NCI-H2029 (cell line): ENCODE measurements around the gene MOCS2.

Source experiments
- DNase-seq: peaks from one replicate; lab custom pipeline; 2025; lab: John Stamatoyannopoulos, UW

MOCS2 gene

DNA sequence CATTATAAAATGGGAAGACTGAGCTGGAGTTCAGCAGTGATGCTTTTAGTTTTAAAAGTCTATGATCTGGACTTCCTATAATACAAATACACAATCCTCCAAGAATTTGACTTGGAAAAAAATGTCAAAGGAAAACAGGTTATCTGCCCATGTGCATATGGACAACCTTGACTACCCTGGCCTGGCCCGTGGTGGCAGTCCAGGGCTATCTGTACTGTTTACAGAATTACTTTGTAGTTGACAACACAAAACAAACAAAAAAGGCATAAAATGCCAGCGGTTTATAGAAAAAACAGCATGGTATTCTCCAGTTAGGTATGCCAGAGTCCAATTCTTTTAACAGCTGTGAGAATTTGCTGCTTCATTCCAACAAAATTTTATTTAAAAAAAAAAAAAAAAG lies 17.3 kb downstream of the MOCS2 start:
- DNase-seq = no peak

DNA sequence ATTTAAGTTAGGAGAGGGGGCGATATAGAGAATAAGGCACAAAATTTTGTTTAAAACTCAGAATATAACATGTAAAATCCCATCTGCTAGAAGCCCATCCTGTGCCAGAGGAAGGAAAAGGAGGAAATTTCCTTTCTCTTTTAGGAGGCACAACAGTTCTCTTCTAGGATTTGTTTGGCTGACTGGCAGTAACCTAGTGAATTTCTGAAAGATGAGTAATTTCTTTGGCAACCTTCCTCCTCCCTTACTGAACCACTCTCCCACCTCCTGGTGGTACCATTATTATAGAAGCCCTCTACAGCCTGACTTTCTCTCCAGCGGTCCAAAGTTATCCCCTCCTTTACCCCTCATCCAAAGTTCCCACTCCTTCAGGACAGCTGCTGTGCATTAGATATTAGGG lies 18.3 kb downstream of the MOCS2 start:
- DNase-seq = no peak

DNA sequence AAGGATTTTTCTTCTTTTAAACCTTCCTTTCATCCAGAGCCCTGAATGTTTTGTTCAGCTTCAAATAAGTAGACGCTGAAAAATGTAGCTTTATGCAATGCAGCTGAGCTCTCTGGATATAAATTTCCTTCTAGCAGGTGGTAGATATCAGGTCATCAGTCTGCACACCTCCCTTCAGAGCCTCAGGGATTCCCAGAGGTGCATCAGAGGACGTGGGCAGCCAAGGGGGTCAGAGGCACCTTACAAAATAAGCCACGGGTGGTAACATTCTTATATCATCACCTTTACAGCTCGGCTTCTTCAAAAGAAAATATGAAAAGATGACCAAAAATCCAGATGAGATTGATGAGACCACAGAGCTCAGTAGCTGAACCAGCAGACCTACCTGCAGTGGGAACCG lies 19.3 kb downstream of the MOCS2 start:
- DNase-seq = no peak

DNA sequence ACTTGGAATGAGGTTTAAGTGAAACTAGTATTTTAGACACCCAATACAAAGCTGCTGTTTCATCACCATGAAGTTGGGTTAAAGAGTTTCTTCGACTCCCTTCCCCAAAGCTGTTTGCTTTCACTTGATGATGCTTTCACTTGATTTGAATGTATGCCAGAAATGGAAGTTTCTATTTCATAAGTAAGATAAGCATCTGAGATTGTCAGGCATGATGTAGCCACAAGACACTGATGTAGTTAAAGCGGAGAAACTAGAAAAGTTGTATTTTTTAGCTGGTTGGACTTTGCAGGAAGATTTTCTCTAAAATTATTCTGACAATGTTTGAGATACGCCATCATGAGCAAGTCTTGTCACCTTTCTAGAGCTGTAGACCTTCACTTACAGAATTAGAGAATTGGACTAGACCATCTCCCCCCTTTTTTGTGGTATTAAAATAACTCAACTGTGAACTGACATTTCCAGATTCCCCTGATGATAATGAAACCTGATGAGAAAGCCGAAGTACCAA lies 20.0 kb downstream of the MOCS2 start:
- DNase-seq = no peak

DNA sequence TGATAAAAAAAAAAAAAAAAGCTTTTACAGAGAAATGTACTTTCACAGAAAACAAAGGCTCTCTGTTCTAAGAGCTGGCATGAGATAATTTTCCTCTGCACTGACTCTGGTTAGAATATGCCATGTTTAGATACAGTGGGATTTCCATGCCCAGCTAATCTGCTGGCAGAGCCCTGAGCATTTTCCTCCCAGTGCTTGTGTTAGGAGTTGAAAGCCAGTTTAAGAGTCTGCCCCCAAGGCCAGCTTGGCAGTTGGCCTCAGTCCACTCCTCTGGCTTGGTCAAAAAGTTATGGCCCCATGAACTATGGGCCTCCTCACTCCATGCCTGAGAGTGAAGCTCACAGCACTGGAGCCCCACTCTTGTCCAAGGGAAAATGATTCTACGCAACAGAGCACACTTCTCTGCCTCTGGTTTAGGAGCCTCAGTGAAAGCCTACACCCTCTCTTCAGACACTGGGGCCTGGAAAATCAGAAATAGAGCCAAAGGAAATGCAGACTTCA lies 21.9 kb downstream of the MOCS2 start:
- DNase-seq = no peak

DNA sequence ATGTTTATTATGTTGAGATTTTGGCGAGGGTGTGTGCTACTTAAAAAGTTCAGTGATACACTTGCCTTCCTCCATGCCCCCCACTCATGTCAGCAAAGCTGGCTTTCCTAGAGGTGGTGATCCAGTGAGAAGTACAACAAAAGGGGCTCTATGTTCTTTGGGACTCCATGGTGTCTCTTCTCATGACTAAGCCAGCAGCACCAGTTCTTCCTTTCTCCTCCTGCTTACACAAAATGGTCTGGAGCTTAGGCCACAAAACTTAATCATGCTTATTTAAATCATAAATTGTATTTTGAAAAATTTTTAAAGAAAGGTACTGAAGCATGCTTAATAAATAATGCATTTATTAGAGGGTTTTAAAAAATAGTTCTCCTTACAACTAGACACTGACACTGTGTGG lies 22.4 kb downstream of the MOCS2 start:
- no peak for DNase-seq

DNA sequence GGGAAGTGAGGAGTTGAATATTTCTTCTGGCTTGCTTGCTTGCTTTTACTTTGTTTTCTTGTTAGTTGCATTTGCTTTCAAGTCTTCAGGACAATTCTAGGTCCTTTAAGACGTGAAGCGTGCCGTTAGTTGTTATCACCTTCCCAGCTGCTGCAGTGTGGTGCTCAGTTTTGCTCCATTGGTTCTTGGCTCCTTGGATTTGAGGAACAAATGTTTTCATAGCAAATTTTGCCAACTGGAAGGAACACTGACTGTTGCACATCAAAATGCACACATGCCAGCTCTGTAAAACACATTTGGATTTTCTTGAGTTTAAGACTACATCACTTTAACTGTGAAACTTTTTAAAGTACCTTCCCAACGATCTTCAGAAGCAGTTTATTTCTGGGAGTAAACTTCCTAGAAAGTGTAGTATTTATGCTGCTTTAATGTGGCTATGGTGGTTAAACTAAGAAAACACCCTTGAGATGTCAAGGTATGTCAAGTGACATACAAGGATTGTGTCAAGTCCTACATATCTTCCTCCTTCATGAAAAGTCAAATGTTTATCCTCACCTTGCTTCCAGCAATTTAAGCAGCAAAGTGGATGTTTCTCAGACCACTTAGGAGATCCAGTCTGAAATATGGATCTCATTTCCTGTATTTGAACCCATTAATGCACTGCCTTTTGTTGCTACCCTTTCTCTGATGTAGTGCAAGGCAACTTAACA lies 24.9 kb downstream of the MOCS2 start:
- DNase-seq = no peak

DNA sequence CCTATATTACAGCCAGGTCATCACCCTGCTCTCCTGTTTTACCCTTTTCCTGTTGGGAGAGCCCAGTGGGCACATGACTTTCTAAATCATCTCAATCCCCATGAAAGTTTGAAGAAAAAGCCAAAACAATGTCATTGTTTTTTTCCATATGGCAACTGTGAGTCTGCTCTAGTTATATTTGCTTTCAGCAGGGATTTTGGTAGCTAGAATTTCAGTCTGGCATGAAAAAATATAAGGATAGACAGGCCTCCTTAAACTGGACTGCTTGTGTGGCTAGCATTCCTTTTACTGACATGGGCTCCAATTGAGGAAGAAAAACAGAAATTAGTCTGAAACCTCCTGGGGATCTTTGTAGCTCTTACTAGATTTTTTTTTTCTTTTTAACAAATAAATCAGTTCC lies 25.6 kb downstream of the MOCS2 start:
- no peak for DNase-seq

DNA sequence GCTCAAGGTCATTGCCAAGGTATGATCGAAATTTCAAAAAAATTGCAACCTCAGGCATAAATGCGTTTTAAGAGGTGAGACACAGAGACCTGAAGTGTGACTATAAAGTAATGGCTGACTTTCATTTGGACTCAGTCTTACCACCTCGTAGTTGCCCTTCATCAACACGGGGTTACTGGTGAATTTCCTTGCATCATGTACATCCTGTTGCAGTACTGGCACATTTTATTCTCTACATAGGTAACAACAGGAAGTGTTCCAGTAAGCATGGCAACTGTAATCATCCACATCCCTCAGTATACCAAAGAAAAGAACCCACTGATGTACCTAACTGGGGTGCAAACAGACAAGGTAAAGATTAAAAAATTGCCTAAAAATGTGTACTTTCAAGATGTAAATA lies 29.3 kb downstream of the MOCS2 start:
- DNase-seq = no peak

DNA sequence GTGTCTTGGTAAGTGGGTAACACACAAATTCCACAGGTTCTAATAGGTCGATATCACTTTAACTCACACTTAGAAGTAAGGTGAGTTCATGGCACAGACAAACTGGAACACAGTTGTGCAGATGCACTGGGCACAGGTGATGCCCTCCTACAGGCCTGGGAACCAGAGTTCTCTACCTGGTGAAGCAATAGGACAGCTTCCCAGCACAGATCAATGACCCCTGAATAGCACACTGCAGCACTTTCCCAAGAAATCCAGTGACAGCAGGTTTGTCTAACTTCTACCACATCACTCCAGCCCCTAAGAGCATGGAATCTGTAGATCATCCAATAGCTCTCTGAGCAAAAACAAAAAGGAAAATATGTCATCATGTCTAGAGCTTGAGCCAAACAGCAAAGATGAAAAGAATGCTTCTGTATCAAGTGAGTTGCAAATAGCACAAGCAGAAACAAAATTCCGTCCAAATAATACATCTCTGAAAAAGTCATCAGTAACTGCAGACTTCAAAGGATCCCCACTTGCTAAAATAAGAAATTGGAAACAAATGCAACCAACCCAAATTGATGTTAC lies 33.5 kb downstream of the MOCS2 start:
- no peak for DNase-seq

DNA sequence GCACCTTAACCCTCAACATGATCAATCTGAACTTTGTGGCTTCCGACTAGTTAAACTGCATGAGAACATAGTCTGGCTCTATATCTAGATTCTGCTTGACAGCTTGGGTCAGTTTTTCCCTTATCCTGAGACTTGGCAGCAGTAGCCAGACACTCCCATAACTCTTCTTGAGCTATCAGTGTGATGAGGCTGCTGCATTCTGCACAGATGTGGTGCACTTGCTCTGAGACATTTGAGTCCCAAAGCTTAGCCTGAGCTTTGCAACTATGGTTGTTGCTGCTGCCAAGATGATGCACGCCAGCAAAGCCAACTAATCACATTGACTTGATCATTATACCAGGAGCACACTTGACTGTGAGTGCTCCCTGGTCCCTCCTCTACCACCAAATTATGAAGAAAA lies 36.2 kb downstream of the MOCS2 start:
- no peak for DNase-seq

DNA sequence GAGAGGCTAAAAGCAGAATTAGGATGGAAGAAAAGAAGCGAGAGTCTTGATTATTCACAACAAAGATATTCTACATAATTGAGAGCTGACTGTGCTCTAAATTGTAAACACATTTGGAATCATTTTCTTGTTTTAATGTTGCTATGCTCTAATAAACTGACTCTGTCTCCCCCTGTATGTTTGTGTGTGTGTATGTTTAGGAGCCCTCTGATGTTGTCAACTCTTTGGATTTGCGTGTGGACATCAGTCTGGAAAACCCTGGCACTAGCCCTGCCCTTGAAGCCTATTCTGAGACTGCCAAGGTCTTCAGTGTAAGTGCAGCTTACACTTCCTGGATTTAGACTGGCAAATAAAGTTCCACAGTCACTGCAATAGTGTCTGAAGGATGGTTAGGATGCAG lies 37.8 kb downstream of the MOCS2 start:
- no peak for DNase-seq

DNA sequence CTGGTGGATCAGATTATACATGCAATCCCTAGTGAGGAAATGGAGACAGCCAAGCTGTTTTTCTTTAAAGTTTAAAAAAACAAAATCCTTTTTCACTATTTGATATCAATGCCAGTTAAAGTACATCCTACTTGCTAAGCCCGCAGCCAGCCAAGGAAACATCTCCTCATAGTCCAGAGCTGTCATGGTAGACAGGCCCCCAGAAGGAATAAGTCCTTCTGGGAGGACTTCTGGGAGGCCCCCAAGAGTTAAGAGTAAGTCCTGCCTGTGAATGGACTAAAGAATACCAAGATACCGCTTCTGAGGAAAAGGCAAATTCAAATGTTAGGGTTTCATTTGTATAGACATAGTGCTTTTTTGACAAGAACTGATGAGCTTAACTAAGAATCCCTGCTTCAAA lies 38.3 kb downstream of the MOCS2 start:
- DNase-seq = no peak

DNA sequence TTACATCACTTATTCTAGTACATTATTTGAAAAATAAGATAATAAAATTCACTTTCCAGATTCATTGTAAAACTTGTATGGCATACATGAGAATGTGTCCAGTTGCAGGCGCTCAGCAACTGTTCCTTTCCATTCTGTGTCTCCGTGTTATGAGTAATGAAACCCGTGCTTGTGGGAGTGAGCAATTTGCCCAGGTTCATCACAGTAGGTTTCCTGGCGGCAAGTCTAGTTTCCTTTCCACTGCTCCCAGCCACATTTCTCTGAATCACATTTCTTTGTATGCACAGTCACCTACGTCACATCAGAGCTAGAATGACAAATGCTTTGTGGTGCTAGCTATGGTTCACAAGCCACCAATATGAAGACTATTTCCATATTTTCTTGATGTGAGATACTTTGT lies 39.9 kb downstream of the MOCS2 start:
- DNase-seq = no peak

DNA sequence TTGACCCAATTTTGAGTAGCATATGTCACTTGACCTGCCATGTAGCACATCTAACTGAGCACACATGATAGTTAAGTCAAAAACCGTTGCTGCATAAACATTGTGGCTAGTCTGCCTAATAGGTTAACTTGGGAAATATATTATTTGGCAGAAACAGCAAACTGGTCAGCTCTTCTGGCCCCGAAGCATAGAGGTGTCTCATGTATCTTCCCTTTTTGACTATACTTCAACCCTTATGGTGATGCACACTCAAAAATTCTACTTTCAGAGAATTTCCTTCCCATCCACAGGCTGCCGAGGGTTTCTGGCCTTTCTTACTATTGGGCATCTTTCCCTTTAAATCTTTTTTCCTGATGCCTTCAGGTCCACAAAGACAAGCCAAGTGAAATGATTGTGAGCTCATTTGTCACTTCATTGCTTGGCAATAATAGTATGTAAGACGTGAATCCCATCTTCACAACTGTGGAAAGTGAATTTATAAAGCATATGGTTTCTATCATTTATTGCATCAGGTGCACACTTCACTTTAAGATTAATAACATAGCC lies 41.2 kb downstream of the MOCS2 start:
- no peak for DNase-seq

DNA sequence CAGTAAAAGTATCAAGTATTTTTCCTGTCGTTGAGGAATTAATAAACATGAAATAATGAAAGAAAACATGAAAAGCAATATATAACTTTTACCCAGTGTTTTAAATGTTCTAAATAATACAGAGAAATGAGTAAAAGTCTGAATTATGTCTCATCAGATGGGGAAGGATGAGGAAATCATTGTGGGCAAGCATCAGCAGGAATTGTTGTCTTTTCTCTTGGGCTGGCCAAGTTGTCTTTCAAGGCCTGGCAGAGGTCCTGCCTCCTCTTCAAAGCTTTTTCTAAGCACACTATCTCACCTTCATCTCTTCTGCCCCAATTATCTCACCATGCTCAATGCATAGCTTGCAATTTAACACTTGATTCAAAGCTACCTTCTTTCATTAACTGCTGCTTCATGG lies 41.9 kb downstream of the MOCS2 start:
- no peak for DNase-seq

DNA sequence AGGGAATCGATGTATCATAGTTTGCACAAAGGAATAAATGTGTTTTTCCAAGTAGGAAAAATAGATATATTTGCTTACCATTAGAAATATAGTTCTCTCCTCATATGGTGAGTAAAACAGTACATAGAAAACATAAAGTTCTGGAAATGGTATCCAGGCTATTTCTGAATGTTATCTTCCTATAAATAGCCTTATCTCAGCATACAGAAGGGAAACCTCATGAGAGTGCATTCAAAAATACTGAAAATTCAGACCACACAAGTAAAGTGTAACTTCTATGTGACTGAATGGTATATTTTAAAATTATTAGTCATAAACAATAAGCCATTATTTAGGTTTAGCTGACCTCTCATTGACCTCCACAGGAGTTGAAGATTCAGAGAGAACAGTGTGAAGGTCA lies 43.5 kb downstream of the MOCS2 start:
- no peak for DNase-seq

DNA sequence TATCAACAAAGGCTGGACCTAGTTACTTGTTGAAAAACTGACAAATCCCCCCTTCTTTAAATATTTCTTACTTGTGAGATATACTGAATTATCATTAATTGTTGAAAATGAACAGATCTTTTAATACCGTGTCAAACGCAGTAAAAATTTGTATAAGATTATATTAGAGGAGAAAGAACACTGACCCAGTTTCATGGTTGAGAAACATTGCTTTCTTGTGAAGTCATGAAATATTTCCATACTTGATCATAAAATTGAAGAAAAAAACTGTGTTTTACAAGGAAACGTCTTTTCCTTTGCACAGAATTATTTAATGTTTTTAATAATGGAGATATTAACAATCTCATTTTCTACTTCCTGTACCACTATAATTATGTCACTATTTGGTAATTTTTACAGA lies 45.8 kb downstream of the MOCS2 start:
- no peak for DNase-seq

DNA sequence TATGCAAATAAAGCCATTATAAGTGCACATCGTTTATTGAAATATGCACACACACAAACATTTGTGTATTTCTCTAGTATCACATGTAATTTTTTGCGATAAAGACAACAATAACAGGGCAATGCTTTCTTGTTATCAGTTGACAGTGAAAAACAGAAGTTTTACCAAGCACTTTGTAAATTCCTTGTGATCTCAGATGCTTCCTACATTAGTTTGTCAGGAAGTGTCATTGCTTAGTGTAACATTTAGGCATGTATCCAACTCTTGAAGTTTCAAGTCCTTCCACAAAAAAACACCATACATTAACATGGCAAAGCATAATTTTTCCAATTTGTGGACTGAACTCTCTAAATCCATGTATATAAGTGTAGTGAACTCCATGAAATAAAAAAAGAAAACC lies 46.4 kb downstream of the MOCS2 start:
- DNase-seq = no peak

DNA sequence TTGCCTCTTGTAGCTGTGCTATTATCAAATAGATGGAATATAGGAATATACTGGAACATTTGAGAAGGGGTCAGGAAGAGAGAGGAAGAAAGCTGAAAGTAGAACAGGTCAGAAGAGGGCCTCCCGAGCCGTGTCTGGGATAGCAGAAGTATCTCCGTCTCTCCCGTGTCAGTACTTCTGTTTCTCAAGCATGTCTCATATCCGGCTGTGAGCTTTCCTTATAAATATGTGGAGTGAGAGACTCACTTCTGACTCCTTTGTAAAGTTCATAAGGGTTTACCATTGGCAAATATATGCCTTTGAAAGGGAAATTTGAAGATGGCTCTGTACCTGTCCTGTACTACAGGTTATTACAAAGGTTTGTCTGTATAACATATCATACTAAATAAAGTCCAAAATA lies 50.3 kb downstream of the MOCS2 start:
- DNase-seq = no peak

DNA sequence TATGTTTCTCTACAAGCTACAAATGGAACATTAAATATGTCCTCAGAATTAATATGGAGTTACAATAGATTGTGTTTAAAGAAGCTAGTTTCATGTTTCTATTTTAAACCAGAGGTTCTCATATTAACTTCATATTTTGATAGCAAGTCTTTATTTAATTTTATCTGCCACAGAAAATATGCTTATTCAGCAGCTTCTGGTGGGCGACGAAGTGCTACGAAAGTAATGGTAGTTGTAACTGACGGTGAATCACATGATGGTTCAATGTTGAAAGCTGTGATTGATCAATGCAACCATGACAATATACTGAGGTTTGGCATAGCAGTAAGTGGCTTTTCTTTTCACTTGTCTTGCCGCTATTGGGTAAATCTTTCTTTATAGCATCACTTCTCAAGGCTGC lies 54.2 kb downstream of the MOCS2 start:
- no peak for DNase-seq

DNA sequence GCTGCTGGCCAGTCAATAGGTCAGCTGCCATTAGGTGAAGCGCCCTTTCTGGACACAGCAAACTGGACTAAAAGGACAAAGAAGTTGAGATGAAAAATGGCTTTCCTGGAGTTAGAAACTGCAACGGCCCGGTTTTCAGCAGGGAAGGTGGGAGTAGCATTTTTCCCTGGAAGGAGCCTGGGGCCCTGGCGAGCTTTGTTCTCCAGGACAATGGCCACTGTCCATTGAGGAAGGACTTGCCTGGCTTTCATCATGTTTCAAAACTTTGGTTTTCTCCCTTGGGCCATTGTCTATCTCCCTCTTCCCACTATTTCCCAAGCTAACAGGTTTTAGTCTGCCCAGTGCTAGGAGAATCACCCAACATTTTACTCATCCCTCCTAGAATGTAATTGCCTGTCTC lies 56.2 kb downstream of the MOCS2 start:
- no peak for DNase-seq

DNA sequence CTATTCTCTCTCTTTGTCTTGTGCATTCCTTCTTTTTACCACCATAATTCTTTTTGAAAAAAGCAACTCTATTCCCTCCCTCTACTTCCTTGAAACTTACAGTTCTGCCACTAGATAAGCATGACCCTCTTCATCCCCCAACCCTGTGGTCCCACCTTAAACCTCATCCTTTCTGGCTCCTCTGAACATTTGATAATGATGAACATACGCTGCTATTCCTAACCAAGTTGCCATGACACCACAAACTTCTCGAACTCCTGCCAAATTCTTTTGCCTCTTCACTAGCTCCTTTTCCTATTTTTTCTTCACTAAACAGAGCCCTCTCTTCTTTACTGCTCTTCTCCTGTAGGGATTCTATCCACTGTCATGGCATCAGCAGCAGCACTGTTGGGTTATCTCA lies 57.1 kb downstream of the MOCS2 start:
- DNase-seq = no peak

DNA sequence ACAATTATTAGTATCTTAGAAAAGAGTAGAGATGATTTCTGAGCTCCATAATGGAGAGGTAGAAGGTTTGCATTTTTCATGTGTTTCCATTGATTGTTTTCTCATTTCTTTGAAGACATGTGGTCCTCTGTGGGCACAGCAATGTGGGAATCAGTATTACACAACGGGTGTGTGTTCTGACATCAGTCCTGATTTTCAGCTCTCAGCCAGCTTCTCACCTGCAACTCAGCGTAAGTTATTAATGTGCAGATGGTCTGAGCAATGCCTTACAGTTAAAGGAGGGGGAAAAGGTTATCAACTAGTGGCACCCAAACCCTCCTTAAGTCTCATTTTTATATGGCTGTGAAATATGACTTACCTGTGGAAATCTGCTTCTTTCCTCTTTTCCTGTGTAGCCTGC lies 61.3 kb downstream of the MOCS2 start:
- DNase-seq = no peak
